SIG-M5 treated with dmso at 0.1 percent for 504 hours (cell line): Measurements from ENCODE around the gene UCN3.
A peak's percentile ranks its signal among the peaks of the same experiment; 100 is the strongest.
"Not testable (repeated sequence)": the region's sequence is repeated elsewhere in the genome, so short reads cannot be mapped to it uniquely, and the experiment has no call there.

Source experiments
- DNase-seq: peaks from one replicate; lab custom pipeline; 2025; ENCODE audit not compliant: unreplicated experiment; lab: John Stamatoyannopoulos, UW

Gene UCN3

DNA sequence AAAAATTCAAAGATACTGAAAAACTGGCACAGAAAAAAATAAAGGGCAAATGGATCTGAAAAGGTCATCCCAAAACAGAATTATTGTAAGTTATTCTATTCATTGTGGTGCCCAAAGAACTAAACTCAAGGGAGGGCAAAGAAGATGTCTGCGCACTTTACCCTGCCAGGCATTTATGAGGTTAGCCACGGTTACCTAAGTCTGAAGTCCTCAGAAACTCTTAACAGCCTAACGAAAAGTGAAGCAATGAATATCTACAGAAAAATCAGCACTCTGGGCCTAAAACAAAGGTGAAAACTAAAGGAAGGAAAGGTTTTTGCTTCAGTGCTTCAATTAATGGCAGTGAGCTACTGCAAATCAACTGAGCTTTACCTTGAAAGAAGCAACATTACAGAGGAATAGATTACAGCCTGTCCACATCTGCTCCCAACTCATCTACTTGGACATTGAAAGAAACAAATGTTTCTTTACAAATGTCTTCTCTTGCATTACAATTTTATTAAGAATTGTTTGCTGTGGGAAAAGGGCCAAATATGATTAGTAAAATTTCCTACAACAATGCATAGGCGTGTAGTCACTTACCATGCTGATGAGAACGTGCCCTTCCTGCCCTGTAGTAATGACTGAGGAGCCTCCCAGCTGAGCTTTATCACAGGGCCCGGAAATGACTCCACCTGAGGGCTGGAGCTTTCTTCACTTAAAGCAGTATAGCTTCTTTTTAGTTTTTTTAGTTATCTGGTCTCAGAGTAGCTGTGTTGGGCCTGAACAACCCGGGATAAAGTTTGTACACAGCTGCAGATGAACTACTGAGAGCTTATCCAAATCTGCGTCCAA is 39.7 kb downstream of the UCN3 start, which contains the start of gene TUBAL3:
TSS of gene TUBAL3 (minus strand) at position 621 of the 834 bp plus-strand sequence. CDS start at position 585, 36 bp downstream.
- no peak for DNase-seq

DNA sequence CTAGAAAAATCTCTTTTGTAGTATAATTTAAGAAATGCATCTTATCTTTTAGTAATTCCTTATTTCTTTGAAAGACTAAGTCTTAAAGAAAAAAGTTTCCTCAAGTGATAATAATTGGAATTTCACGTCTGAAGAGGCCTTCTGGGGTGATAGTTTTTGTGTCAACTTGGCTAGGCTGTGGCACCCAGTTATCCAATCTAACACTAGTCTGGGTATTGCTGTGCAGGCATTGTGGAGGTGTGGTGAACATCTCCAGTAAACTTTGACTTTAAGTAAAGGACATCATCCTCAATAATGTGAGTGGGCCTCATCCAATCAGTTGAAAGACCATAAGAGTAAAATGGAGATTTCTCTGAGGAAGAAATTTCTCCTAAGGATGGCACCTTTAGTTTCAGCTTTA is 42.2 kb downstream of the UCN3 start:
- no peak for DNase-seq

DNA sequence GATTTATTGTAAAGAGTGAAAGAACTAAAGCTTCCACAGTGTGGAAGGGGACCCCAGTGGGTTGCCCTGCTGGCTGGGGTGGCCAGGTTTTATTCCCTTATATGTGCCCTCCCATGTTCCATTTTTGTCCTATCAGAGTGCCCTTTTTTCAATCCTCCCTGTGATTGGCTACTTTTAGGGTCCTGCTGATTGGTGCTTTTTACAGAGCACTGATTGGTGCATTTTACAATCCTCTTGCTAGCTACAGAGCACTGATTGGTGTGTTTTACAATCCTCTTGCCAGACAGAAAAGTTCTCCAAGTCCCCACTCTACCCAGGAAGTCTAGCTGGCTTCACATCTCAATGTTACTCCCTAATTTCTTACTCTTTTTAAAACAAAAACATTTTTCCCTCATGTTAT is 46.0 kb downstream of the UCN3 start:
- not testable (repeated sequence) for DNase-seq

DNA sequence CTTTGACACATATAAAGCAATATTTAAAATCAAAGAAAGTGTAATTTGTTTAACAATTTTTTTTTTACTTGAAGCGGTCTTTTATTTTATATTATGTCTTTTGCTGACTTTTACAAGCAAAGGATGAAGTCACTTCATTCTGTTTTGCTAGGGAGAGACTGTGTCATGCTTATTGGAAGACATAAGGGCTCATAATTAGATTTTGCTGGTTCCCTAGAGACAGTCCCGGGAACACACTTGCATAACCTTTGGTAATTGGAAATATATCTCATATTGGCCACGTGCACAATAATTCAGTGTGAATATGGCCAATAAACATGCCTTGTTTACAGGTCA is 47.1 kb downstream of the UCN3 start:
- no peak for DNase-seq

DNA sequence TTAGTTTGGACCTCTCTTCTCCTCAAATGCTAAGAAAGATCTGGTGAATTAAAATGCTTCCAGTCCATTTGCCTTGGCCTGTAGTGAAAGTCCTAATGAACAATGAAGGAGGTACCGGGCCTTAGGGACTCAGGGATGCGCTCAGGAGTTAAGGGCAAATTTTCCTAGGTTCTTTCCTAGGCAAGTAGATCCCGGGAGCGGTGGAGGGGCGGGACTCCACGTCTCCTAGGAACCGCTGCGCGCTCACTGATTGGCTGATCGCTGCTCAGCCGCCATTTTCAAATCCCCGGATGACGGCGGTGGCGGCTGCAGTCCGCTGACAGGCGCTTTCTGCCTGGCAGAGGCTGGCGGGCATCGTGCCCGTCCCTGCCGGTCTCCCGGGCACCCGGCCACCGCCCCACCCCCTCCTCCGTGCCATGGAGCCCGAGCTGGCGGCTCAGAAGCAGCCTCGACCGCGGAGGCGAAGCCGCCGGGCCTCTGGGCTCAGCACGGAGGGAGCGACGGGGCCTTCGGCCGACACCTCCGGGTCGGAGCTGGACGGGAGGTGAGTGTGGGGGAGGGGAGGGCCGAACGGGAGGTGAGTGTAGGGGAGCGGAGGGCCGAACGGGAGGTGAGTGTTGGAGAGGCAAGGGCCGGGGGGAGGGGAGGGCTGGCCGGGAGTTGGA is 47.6 kb downstream of the UCN3 start, which contains the start of gene NET1:
TSS of gene NET1 (plus strand) at position 281 of the 665 bp plus-strand sequence. CDS start at position 417, 136 bp downstream.
- peak; percentile 71 for DNase-seq

DNA sequence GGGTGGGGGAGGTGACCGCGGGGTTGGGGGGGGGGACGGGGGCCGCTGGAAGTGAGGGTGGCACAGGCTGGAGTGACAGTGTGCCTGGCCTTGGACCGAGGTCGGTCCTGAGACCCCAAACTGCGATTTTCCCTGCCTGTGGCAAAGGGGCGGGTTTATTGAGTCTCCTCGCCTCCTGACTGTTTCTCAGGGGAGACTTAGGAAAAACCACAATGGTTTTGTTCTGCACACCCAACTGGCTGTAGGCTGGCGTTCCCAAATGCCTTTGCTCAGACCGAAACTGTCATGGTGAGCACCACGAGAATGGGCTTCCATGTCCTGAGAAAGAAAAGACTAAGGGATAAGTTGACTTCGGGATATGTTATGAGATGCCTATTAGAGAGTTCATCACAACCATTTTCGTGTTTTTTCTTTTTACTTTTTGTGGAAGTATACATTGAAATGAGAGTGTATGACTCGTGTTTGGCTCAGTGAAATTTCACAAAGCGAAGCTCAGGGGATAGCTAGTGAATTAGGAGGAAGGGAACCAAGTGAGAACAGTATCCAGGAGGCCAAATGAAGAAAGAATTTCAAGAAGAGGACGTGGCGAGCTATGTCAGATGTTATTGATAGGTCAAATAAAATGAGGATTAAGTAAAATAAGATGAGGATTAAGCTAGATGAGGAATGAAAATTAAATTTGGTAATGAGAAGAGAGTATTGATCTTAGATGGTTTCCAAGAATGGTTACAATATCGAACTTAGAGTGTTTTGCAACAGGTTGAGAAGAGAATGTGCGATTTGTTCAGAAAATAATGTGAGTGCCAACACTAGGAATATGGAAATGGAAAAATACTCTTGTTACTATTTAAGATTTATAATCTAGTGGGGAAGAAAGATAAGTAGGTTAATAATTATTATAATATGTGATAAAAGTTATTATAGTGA is 48.5 kb downstream of the UCN3 start:
- DNase-seq: peak; percentile 36

DNA sequence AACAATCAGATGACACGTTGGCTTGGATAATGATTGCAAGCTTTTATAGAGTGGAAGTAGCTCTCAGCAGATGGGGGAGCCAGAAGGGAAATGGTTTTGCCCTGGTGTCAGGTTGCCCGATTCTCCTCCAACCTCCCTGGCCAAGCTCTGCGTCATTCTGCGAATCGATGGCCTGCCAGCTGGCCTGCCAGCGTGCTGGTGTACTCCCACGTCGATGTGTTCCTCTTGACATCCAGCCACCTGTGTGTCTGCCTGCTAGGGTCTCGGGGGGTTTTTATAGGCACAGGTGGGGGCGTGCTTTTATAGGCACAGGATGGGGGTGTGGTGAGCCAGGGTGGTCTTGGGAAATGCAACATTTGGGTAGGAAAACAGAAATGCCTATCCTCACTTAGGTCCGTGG is 52.2 kb downstream of the UCN3 start:
- no peak for DNase-seq

DNA sequence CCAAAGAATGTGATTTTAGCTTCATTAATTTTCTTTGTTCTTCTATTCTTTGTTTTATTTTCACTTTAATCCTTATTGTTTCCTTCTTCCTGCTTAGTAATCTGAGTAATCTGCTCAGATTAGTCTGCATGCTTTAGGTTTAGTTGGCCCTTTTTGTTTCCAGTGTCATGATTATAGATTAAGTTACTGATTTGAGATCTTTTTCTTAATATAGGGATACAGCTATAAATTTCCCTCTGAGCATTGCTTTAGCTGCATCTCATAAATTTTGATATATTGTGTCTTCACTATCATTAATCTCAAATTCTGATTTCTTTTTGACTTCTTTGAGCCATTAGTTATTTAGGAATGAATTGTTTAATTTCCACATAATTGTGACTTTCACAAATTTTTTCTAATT is 53.8 kb downstream of the UCN3 start:
- DNase-seq: no peak

DNA sequence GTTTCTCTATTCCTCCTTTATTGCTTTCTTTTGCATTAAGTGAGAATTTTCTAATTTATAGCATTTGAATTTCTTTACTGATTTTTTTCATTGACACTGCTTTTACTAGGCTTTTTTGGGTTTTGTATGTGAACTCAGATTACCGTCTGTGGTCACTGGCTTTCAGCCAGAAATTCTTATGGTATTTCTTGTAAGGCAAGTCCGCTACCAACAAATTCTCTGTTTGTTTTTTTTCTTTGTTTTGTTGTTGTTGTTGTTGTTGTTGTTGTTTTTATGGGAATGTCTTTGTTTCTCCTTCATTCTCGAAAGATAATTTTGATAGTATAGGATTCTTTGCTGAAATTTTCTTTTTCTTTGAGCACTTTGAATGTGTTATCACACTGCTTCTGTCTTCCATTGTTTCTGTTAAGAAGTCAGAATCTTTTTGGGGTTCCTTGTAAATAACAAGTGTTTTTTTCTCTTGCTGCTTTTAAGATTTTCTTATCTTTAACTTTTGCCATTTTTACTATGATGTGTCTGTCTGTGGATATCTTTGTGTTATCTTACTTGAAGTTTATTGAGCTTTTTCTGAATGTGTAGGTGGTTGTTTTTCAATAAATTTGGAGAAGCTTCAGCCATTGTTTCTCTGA is 54.8 kb downstream of the UCN3 start:
- no peak for DNase-seq

DNA sequence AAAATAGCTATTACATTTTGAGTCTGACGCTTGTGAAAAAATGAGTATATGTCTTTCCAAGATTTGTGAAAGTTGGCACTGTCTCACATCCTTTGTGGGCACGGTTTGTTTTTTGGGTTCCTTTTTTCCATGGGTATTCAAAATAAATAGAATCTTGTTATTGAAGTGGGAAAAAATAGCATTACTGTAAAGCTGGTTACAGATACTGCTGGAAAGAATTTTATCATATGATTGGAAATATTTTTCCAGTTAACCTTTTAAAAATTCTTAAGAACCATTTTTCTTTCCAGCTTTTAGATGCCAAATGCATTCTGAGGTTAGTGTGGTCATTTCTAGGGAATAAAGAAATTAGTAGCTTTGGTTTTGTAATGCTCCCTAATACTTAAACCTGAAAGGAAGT is 59.0 kb downstream of the UCN3 start:
- DNase-seq: no peak
